Measurements from ENCODE around the gene SLC22A4. TPM values are rescaled to one million over a fixed set of nuclear protein-coding genes. Genes with fewer than 3 reads are reported as not detected.

SLC22A4 gene
- polyA plus RNA-seq, 1 donor from 2014 or later: 2.0 TPM

DNA sequence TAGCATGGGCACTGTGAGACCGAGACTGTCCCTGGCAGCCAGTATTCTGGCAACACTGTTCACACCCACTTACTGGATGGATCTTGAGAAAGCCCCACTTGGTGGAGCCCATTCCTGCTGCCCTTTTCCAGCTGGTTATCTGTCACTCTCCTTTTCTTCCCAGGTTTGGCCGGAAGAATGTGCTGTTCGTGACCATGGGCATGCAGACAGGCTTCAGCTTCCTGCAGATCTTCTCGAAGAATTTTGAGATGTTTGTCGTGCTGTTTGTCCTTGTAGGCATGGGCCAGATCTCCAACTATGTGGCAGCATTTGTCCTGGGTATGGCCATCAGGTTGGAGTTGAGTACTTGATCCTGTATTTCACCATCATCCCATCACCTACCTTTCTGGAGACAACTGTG lies 89.8 kb downstream of the SLC22A4 start:
- H3F3A ChIP-seq (ENCODE audit: insufficient read depth, low read length, poor library complexity, severe bottlenecking): no peaks in the 10 kb centered on the region
- H3K36me3 ChIP-seq (ENCODE audit: insufficient read depth, low read length): no peaks in the 10 kb centered on the region
- H3K9me2 ChIP-seq (ENCODE audit: insufficient read depth, low read length): no peaks in the 10 kb centered on the region
- no peak overlapping the region for H3K4me3 ChIP-seq (ENCODE audit: low read length)
- H3K9me3 ChIP-seq (ENCODE audit: low read length): no peaks in the 10 kb centered on the region
- no peaks in the 10 kb centered on the region for H3K27me3 ChIP-seq (ENCODE audit: insufficient read depth, low read depth, low read length)
- H3K79me2 ChIP-seq (replicated peaks; ENCODE audit: insufficient read depth, low read length): no peaks in the 10 kb centered on the region
- H2AFZ ChIP-seq (ENCODE audit: low read depth, low read length): no peak overlapping the region
- no peak overlapping the region for H3K4me2 ChIP-seq (ENCODE audit: low read length)
- no peak overlapping the region for H3K27ac ChIP-seq (ENCODE audit: low read length)
- H3K9ac ChIP-seq (ENCODE audit: low read length): no peak overlapping the region
- no peak for TF ChIP-seq EZH2 (IDR thresholded peaks at IDR 0.05; ENCODE audit: borderline replicate concordance, insufficient read depth, low read length, poor library complexity, severe bottlenecking)
- TF ChIP-seq, protein P1, sequence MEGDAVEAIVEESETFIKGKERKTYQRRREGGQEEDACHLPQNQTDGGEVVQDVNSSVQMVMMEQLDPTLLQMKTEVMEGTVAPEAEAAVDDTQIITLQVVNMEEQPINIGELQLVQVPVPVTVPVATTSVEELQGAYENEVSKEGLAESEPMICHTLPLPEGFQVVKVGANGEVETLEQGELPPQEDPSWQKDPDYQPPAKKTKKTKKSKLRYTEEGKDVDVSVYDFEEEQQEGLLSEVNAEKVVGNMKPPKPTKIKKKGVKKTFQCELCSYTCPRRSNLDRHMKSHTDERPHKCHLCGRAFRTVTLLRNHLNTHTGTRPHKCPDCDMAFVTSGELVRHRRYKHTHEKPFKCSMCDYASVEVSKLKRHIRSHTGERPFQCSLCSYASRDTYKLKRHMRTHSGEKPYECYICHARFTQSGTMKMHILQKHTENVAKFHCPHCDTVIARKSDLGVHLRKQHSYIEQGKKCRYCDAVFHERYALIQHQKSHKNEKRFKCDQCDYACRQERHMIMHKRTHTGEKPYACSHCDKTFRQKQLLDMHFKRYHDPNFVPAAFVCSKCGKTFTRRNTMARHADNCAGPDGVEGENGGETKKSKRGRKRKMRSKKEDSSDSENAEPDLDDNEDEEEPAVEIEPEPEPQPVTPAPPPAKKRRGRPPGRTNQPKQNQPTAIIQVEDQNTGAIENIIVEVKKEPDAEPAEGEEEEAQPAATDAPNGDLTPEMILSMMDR (IDR thresholded peaks at IDR 0.05; ENCODE audit: poor library complexity, severe bottlenecking): no peak
- no peak for TF ChIP-seq SMC3 (conservative IDR thresholded peaks at IDR 0.05; ENCODE audit: poor library complexity)
- TF ChIP-seq TAF1 (IDR thresholded peaks at IDR 0.05; ENCODE audit: low read depth): no peak
- no peak for TF ChIP-seq EP300 (conservative IDR thresholded peaks at IDR 0.05; ENCODE audit: poor library complexity, severe bottlenecking)
- no peak for TF ChIP-seq MXI1 (conservative IDR thresholded peaks at IDR 0.05; ENCODE audit: poor library complexity, severe bottlenecking)
- no peak for TF ChIP-seq RAD21 (conservative IDR thresholded peaks at IDR 0.05)
- TF ChIP-seq, protein P2, sequence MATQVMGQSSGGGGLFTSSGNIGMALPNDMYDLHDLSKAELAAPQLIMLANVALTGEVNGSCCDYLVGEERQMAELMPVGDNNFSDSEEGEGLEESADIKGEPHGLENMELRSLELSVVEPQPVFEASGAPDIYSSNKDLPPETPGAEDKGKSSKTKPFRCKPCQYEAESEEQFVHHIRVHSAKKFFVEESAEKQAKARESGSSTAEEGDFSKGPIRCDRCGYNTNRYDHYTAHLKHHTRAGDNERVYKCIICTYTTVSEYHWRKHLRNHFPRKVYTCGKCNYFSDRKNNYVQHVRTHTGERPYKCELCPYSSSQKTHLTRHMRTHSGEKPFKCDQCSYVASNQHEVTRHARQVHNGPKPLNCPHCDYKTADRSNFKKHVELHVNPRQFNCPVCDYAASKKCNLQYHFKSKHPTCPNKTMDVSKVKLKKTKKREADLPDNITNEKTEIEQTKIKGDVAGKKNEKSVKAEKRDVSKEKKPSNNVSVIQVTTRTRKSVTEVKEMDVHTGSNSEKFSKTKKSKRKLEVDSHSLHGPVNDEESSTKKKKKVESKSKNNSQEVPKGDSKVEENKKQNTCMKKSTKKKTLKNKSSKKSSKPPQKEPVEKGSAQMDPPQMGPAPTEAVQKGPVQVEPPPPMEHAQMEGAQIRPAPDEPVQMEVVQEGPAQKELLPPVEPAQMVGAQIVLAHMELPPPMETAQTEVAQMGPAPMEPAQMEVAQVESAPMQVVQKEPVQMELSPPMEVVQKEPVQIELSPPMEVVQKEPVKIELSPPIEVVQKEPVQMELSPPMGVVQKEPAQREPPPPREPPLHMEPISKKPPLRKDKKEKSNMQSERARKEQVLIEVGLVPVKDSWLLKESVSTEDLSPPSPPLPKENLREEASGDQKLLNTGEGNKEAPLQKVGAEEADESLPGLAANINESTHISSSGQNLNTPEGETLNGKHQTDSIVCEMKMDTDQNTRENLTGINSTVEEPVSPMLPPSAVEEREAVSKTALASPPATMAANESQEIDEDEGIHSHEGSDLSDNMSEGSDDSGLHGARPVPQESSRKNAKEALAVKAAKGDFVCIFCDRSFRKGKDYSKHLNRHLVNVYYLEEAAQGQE (IDR thresholded peaks at IDR 0.05; ENCODE audit: borderline replicate concordance): no peak
- TF ChIP-seq POLR2AphosphoS5 (IDR thresholded peaks at IDR 0.05): no peak
- no peaks in the 10 kb centered on the region for H4K20me1 ChIP-seq (ENCODE audit: insufficient read depth)

DNA sequence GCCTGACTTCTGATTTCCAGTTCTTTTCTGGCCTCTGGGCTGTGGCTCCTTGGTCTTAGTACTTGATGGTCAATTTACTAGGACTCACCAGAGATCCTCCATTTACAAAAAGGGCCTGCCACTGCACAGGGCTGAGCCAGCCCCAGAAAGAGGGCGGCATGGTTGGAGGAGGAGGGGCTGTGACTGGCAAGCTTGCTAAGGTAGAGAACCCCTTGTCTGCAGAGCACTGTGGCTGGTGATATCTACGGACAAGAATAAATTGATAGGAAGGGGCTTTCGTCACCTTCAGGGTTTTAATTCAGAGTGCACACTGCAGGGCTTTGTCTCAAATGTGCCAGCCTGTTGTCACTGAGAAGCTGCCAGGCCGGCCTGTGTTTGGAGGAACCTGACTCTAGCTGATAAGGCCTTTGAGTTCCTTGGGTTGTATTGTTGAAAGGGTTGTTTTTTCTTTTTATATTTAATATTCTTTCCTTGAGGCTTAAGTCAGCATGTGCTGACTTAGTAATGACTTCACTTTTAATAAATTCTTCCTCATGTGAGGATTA lies 90.4 kb downstream of the SLC22A4 start:
- Histone ChIP-seq H3K9ac (ENCODE audit: low read length) (no peak overlapping the region), H2AFZ (ENCODE audit: low read depth, low read length) (no peak overlapping the region), H3K79me2 (replicated peaks; ENCODE audit: insufficient read depth, low read length) (no peaks in the 10 kb centered on the region), H4K20me1 (ENCODE audit: insufficient read depth) (no peaks in the 10 kb centered on the region), H3K36me3 (ENCODE audit: insufficient read depth, low read length) (no peaks in the 10 kb centered on the region), H3K4me3 (ENCODE audit: low read length) (no peak overlapping the region), H3K27me3 (ENCODE audit: insufficient read depth, low read depth, low read length) (no peaks in the 10 kb centered on the region), H3F3A (ENCODE audit: insufficient read depth, low read length, poor library complexity, severe bottlenecking) (no peaks in the 10 kb centered on the region), H3K9me2 (ENCODE audit: insufficient read depth, low read length) (no peaks in the 10 kb centered on the region), H3K4me2 (ENCODE audit: low read length) (no peak overlapping the region), H3K9me3 (ENCODE audit: low read length) (no peaks in the 10 kb centered on the region), H3K27ac (ENCODE audit: low read length) (no peak overlapping the region)
- no peak for TF ChIP-seq SMC3 (conservative IDR thresholded peaks at IDR 0.05; ENCODE audit: poor library complexity)
